HepG2 (cell line): ENCODE measurements around the gene TXNRD2. TPM values are rescaled to one million over a fixed set of nuclear protein-coding genes. Genes with fewer than 3 reads are reported as not detected.

Experiments used
- ARNT2 ChIP-seq: sonication (generic); formaldehyde crosslinking; IDR thresholded peaks from 2 replicates; pipeline ENCODE4 v1.8.0; 2022; ENCODE audit warnings: mild to moderate bottlenecking, low read depth, missing genetic modification reagents, moderate library complexity
- ATAD3A ChIP-seq: sonication (generic); formaldehyde crosslinking; IDR thresholded peaks from 2 replicates; pipeline ENCODE4 v1.4.0; 2020; ENCODE audit warnings: missing genetic modification reagents
- HNRNPH1 ChIP-seq: fragments of 200-400 bp; formaldehyde crosslinking; optimal IDR thresholded peaks from 2 replicates; pipeline ENCODE3; 2017; ENCODE audit warnings: mild to moderate bottlenecking, low read depth, low read length
- POLR2G ChIP-seq: fragments of 200-400 bp; formaldehyde crosslinking; IDR thresholded peaks from 2 replicates; pipeline ENCODE4 v1.6.1; 2018; ENCODE audit warnings: mild to moderate bottlenecking, low read depth, low read length, moderate library complexity
- SAFB2 ChIP-seq: sonication (generic); formaldehyde crosslinking; IDR thresholded peaks from 2 replicates; pipeline ENCODE4 v1.5.1; 2020; ENCODE audit warnings: missing genetic modification reagents, low read depth, mild to moderate bottlenecking, borderline replicate concordance
- TCF7L2 ChIP-seq: IDR thresholded peaks from 2 replicates; pipeline ENCODE4 v1.6.1; 2011; ENCODE audit warnings: mild to moderate bottlenecking, low read depth, low read length, moderate library complexity
- TOPORS ChIP-seq: sonication (generic); formaldehyde crosslinking; IDR thresholded peaks from 2 replicates; pipeline ENCODE4 v1.8.0; 2023; ENCODE audit warnings: mild to moderate bottlenecking, missing genetic modification reagents
- ZNF143 ChIP-seq: sonication (generic); formaldehyde crosslinking; IDR thresholded peaks from 2 replicates; pipeline ENCODE4 v1.4.0; 2020; ENCODE audit warnings: missing genetic modification reagents
- ZNF720 ChIP-seq: sonication (generic); formaldehyde crosslinking; IDR thresholded peaks from 2 replicates; pipeline ENCODE4 v1.4.0; 2020; ENCODE audit warnings: missing genetic modification reagents
- polyA plus RNA-seq, 8 experiments: library from polyadenylated mRNA; depleted of rRNA in 3 of 8; stranded (reverse) in 7 of 8; unstranded in 1 of 8; fragments of >200 nt; fragmentation: Illumina TruSeq in 4 of 8; extraction: Trizol in 4 of 8; gene quantifications; 2 replicates each; pipeline versions ENCODE4 v1.2.1 to v1.2.3, GENCODE V29; 2011 to 2016; ENCODE audit warnings: low read depth in 4 of 8, missing spikeins in 1 of 8, mixed read lengths in 1 of 8; ENCODE audit not compliant: insufficient read depth in 1 of 8
- total RNA-seq, 5 experiments: library from RNA; depleted of rRNA; stranded (reverse); fragments of >200 nt; fragmentation: Illumina TruSeq; extraction: Trizol; gene quantifications; 2 replicates each; pipeline ENCODE4 v1.2.3, GENCODE V29; 2016; ENCODE audit warnings: low read depth in 1 of 5
- TF ChIP-seq, protein P1 (sequence below), 2 experiments: fragments of 450-650 bp in 1 of 2; sonication (generic) in 1 of 2; formaldehyde crosslinking in 1 of 2; IDR thresholded peaks; 2 replicates each; pipeline versions ENCODE4 v1.6.1 to v1.8.0; 2016 to 2022; ENCODE audit warnings: antibody characterized with exemption in 1 of 2, mild to moderate bottlenecking in 1 of 2, missing genetic modification reagents in 1 of 2
- TF ChIP-seq, protein P2 (sequence below): sonication (generic); formaldehyde crosslinking; IDR thresholded peaks from 2 replicates; pipeline ENCODE4 v1.5.0; 2020; ENCODE audit warnings: mild to moderate bottlenecking, missing genetic modification reagents
- TF ChIP-seq, protein P3 (sequence below): sonication (generic); formaldehyde crosslinking; IDR thresholded peaks from 2 replicates; pipeline ENCODE4 v1.9.0; 2021; ENCODE audit warnings: missing genetic modification reagents, borderline replicate concordance
- TF ChIP-seq, protein P4 (sequence below): sonication (generic); formaldehyde crosslinking; IDR thresholded peaks from 2 replicates; pipeline ENCODE4 v1.5.0; 2020; ENCODE audit warnings: missing genetic modification reagents, mild to moderate bottlenecking, borderline replicate concordance

Gene TXNRD2
- total and polyA plus RNA-seq, 2 of the 13 experiments (the other 11 are each of a cell fraction or from before 2014, with no cell fraction given), result 17.5 to 18.6 TPM

DNA sequence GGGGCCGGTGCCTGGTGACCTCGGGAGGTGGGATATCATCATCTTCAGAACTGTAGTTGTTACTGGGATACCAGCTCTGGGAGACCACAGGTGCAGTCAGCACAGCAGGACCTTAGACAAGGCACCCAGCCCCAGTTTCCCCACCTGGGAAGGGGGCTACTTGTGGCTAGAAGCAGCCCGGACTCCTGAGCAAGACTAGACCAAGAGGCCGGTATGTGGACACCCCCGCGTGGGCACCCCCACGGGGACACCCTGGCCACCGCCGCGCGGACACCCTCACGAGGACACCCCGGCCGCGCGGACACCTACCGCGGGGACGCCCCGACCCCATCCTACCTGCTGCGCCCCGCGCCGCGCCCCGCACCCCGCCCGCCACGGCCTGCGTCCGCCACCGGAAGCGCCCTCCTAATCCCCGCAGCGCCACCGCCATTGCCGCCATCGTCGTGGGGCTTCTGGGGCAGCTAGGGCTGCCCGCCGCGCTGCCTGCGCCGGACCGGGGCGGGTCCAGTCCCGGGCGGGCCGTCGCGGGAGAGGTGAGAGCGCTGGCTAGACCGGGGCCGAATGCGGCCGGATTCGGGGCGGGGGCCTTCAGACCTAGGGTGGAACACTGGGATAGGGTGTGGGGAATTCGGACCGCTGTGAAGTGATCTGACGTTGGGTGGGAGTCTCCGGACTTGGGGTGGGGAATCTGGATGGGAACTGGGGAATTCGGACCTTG, at the start of gene TXNRD2, which contains the start of gene COMT (continued):
- TF ChIP-seq, protein P1, sequence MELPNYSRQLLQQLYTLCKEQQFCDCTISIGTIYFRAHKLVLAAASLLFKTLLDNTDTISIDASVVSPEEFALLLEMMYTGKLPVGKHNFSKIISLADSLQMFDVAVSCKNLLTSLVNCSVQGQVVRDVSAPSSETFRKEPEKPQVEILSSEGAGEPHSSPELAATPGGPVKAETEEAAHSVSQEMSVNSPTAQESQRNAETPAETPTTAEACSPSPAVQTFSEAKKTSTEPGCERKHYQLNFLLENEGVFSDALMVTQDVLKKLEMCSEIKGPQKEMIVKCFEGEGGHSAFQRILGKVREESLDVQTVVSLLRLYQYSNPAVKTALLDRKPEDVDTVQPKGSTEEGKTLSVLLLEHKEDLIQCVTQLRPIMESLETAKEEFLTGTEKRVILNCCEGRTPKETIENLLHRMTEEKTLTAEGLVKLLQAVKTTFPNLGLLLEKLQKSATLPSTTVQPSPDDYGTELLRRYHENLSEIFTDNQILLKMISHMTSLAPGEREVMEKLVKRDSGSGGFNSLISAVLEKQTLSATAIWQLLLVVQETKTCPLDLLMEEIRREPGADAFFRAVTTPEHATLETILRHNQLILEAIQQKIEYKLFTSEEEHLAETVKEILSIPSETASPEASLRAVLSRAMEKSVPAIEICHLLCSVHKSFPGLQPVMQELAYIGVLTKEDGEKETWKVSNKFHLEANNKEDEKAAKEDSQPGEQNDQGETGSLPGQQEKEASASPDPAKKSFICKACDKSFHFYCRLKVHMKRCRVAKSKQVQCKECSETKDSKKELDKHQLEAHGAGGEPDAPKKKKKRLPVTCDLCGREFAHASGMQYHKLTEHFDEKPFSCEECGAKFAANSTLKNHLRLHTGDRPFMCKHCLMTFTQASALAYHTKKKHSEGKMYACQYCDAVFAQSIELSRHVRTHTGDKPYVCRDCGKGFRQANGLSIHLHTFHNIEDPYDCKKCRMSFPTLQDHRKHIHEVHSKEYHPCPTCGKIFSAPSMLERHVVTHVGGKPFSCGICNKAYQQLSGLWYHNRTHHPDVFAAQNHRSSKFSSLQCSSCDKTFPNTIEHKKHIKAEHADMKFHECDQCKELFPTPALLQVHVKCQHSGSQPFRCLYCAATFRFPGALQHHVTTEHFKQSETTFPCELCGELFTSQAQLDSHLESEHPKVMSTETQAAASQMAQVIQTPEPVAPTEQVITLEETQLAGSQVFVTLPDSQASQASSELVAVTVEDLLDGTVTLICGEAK (IDR thresholded peaks at IDR 0.05), result no peak
- TF ChIP-seq, protein P1 (CRISPR knock-in tag; IDR thresholded peaks at IDR 0.05), result no peak
- peak; percentile 73; the same call in 1 of the 2 replicates for TF ChIP-seq ARNT2 (CRISPR knock-in tag)
- no peak for TF ChIP-seq HNRNPH1
- no peak; the same call in 1 of the 2 replicates for TF ChIP-seq SAFB2 (CRISPR knock-in tag)
- TF ChIP-seq, protein P2, sequence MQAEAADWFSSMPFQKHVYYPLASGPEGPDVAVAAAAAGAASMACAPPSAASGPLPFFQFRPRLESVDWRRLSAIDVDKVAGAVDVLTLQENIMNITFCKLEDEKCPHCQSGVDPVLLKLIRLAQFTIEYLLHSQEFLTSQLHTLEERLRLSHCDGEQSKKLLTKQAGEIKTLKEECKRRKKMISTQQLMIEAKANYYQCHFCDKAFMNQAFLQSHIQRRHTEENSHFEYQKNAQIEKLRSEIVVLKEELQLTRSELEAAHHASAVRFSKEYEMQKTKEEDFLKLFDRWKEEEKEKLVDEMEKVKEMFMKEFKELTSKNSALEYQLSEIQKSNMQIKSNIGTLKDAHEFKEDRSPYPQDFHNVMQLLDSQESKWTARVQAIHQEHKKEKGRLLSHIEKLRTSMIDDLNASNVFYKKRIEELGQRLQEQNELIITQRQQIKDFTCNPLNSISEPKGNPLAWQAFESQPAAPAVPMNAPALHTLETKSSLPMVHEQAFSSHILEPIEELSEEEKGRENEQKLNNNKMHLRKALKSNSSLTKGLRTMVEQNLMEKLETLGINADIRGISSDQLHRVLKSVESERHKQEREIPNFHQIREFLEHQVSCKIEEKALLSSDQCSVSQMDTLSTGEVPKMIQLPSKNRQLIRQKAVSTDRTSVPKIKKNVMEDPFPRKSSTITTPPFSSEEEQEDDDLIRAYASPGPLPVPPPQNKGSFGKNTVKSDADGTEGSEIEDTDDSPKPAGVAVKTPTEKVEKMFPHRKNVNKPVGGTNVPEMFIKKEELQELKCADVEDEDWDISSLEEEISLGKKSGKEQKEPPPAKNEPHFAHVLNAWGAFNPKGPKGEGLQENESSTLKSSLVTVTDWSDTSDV (CRISPR knock-in tag), result no peak
- TF ChIP-seq TOPORS (CRISPR knock-in tag), result peak; percentile 56; the same call in 1 of the 2 replicates
- peak; percentile 90 for TF ChIP-seq POLR2G
- TF ChIP-seq, protein P3, sequence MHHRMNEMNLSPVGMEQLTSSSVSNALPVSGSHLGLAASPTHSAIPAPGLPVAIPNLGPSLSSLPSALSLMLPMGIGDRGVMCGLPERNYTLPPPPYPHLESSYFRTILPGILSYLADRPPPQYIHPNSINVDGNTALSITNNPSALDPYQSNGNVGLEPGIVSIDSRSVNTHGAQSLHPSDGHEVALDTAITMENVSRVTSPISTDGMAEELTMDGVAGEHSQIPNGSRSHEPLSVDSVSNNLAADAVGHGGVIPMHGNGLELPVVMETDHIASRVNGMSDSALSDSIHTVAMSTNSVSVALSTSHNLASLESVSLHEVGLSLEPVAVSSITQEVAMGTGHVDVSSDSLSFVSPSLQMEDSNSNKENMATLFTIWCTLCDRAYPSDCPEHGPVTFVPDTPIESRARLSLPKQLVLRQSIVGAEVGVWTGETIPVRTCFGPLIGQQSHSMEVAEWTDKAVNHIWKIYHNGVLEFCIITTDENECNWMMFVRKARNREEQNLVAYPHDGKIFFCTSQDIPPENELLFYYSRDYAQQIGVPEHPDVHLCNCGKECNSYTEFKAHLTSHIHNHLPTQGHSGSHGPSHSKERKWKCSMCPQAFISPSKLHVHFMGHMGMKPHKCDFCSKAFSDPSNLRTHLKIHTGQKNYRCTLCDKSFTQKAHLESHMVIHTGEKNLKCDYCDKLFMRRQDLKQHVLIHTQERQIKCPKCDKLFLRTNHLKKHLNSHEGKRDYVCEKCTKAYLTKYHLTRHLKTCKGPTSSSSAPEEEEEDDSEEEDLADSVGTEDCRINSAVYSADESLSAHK, result no peak
- TF ChIP-seq ZNF720 (CRISPR knock-in tag), result no peak
- no peak for TF ChIP-seq TCF7L2
- TF ChIP-seq ATAD3A (CRISPR knock-in tag), result no peak
- TF ChIP-seq ZNF143 (CRISPR knock-in tag), result peak; percentile 42; the same call in 1 of the 2 replicates
- TF ChIP-seq, protein P4, sequence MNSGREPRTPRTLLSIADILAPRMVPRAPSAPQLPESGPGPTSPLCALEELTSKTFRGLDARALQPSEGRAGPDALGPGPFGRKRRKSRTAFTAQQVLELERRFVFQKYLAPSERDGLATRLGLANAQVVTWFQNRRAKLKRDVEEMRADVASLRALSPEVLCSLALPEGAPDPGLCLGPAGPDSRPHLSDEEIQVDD (CRISPR knock-in tag), result 0 out of 2 replicates have a peak, but pooled peaks have one; percentile 34
